Activated B cell treated with CpG ODN at 0.5 μM for 24 hours (primary cell): ENCODE measurements around the gene ANKS1B. TPM values are rescaled to one million over a fixed set of nuclear protein-coding genes. Genes with fewer than 3 reads are reported as not detected.

ENCODE experiments used
- ATAC-seq: fragments of 200-7000 bp; cut with Tn5 transposase; one replicate; pipeline ENCODE4 v1.10.0; 2021; ENCODE audit warnings: low read depth, mild to moderate bottlenecking, moderate library complexity
- CTCF ChIA-PET: fragments of 350-600 bp; sonication (Branson Sonifier 250); formaldehyde crosslinking; loops from one replicate; lab custom pipeline; 2021; ENCODE audit warnings: antibody characterized with exemption; lab: Charles Lee
- POLR2A ChIA-PET: fragments of 350-600 bp; sonication (Branson Sonifier 250); formaldehyde crosslinking; loops from one replicate; lab custom pipeline; 2021; ENCODE audit warnings: antibody characterized with exemption; lab: Charles Lee
- DNase-seq: peaks from one replicate; pipeline ENCODE4 v3.0.0; 2022
- H3K27ac Mint-ChIP-seq: one replicate; pipeline ENCODE4 v1.8.0; 2020; ENCODE audit warnings: mixed read lengths
- H3K27me3 Mint-ChIP-seq: one replicate; pipeline ENCODE4 v1.8.0; 2021; ENCODE audit warnings: mixed read lengths
- H3K36me3 Mint-ChIP-seq: one replicate; pipeline ENCODE4 v1.8.0; 2021; ENCODE audit warnings: low read depth, mixed read lengths
- H3K4me1 Mint-ChIP-seq: one replicate; pipeline ENCODE4 v1.8.0; 2021; ENCODE audit warnings: mixed read lengths
- H3K4me3 Mint-ChIP-seq: one replicate; pipeline ENCODE4 v1.8.0; 2020; ENCODE audit warnings: mild to moderate bottlenecking, mixed read lengths
- H3K9me3 Mint-ChIP-seq: one replicate; pipeline ENCODE4 v1.8.0; 2020; ENCODE audit warnings: mixed read lengths
- CTCF ChIP-seq: fragments of 200-600 bp; IDR thresholded peaks from one replicate; pipeline ENCODE4 v1.8.0; 2022; ENCODE audit warnings: antibody characterized with exemption, mild to moderate bottlenecking
- intact Hi-C: fragments of 100-400 bp; cut with micrococcal nuclease; formaldehyde crosslinking; loops from one replicate; pipeline ENCODE4 v1.15.1; 2024
- total RNA-seq: library from RNA; stranded (reverse); gene quantifications from 2 replicates; pipeline ENCODE4 v1.2.3, GENCODE V29; 2022

ANKS1B gene
- total RNA-seq, 1 donor from 2014 or later, result not detected

- Mint-ChIP-seq H3K36me3 (no peaks in the 10 kb centered on the region), H3K4me1 (no peaks in the 10 kb centered on the region)
Observed at GRCh38 chr12:99311373-99311772, 673.4 kb downstream of the ANKS1B start.

GRCh38 chr12:99309812-99310211 is 674.9 kb downstream of the ANKS1B start:
- POLR2A ChIA-PET, result no interaction called here
- H3K27me3 Mint-ChIP-seq, result no peaks in the 10 kb centered on the region
- no peak for TF ChIP-seq CTCF

More at GRCh38 chr12:99311373-99311772, 673.4 kb downstream of the ANKS1B start:
- H3K9me3 Mint-ChIP-seq, result peaks cover 6% of the 10 kb centered on the region
- ATAC-seq (no peak), DNase-seq (no peak)
- no peaks in the 10 kb centered on the region for H3K27me3 Mint-ChIP-seq
- TF ChIP-seq CTCF, result no peak
- intact Hi-C loops, result no loop called here
- ChIA-PET POLR2A (no interaction called here), CTCF (no interaction called here)
- H3K27ac Mint-ChIP-seq, result no peak overlapping the region
- H3K4me3 Mint-ChIP-seq, result no peak overlapping the region

GRCh38 chr12:99302874-99303273 is 681.9 kb downstream of the ANKS1B start:
- intact Hi-C loops, result no loop called here
- Mint-ChIP-seq H3K4me1 (no peaks in the 10 kb centered on the region), H3K9me3 (peaks cover 2% of the 10 kb centered on the region), H3K4me3 (no peak overlapping the region), H3K27me3 (no peaks in the 10 kb centered on the region), H3K36me3 (no peaks in the 10 kb centered on the region), H3K27ac (no peak overlapping the region)
- ChIA-PET POLR2A (interaction anchor here (0.5 kb wide), 1 partner anchor 12 kb away, joined by 4 read pairs; no protein-coding TSS in a partner anchor), CTCF (no interaction called here)
- TF ChIP-seq CTCF, result no peak
- no peak for DNase-seq
- no peak for ATAC-seq

More at GRCh38 chr12:99309812-99310211, 674.9 kb downstream of the ANKS1B start:
- Mint-ChIP-seq H3K36me3 (no peaks in the 10 kb centered on the region), H3K27ac (no peak overlapping the region), H3K4me1 (no peaks in the 10 kb centered on the region), H3K4me3 (no peak overlapping the region), H3K9me3 (peaks cover 6% of the 10 kb centered on the region)
- intact Hi-C loops, result no loop called here
- no peak for DNase-seq
- CTCF ChIA-PET, result no interaction called here
- ATAC-seq, result no peak

GRCh38 chr12:99287136-99287535 is 697.6 kb downstream of the ANKS1B start:
- no peak for TF ChIP-seq CTCF
- ChIA-PET POLR2A (no interaction called here), CTCF (no interaction called here)
- Mint-ChIP-seq H3K4me1 (no peaks in the 10 kb centered on the region), H3K27ac (no peak overlapping the region), H3K9me3 (peaks cover 16% of the 10 kb centered on the region), H3K4me3 (no peak overlapping the region), H3K27me3 (no peaks in the 10 kb centered on the region), H3K36me3 (no peaks in the 10 kb centered on the region)
- DNase-seq, result no peak
- intact Hi-C loops, result no loop called here
- ATAC-seq, result no peak

- Mint-ChIP-seq H3K9me3 (peaks cover 5% of the 10 kb centered on the region), H3K36me3 (no peaks in the 10 kb centered on the region), H3K27ac (no peak overlapping the region), H3K4me3 (no peak overlapping the region), H3K27me3 (no peaks in the 10 kb centered on the region), H3K4me1 (no peaks in the 10 kb centered on the region)
- ChIA-PET CTCF (no interaction called here), POLR2A (no interaction called here)
- intact Hi-C loops, result no loop called here
- TF ChIP-seq CTCF, result no peak
- ATAC-seq (no peak), DNase-seq (no peak)
Observed at GRCh38 chr12:99284161-99284560, 700.6 kb downstream of the ANKS1B start.
